WTC11 (cell line): ENCODE results near the gene AGO3. TPM values are rescaled to one million over a fixed set of nuclear protein-coding genes. Genes with fewer than 3 reads are reported as not detected.

Experiments used
- ATAC-seq: fragments of 200-7000 bp; cut with Tn5 transposase; 2 replicates; pipeline ENCODE4 v1.10.0; 2021; ENCODE audit warnings: mild to moderate bottlenecking, moderate library complexity
- CTCF ChIA-PET: fragments of 300-600 bp; sonication (Branson Sonifier 250); formaldehyde crosslinking; loops from one replicate; lab custom pipeline; 2021; ENCODE audit warnings: antibody characterized with exemption; lab: Charles Lee
- POLR2A ChIA-PET: fragments of 350-600 bp; sonication (Branson Sonifier 250); formaldehyde crosslinking; loops from one replicate; lab custom pipeline; 2021; ENCODE audit warnings: antibody characterized with exemption; lab: Charles Lee
- DNase-seq: peaks from one replicate; pipeline ENCODE4 v3.0.0; 2021; ENCODE audit warnings: low spot score
- H3K27ac Mint-ChIP-seq: 2 replicates; pipeline ENCODE4 v1.8.0; 2021; ENCODE audit warnings: mixed read lengths
- H3K27me3 Mint-ChIP-seq: 2 replicates; pipeline ENCODE4 v1.8.0; 2021; ENCODE audit warnings: low read depth, mild to moderate bottlenecking, moderate library complexity, mixed read lengths
- H3K36me3 Mint-ChIP-seq: 2 replicates; pipeline ENCODE4 v1.8.0; 2021; ENCODE audit warnings: mixed read lengths
- H3K4me1 Mint-ChIP-seq: 2 replicates; pipeline ENCODE4 v1.8.0; 2022; ENCODE audit warnings: mixed read lengths
- H3K4me3 Mint-ChIP-seq: 2 replicates; pipeline ENCODE4 v1.8.0; 2021; ENCODE audit warnings: mild to moderate bottlenecking, moderate library complexity, mixed read lengths
- H3K9me3 Mint-ChIP-seq: 2 replicates; pipeline ENCODE4 v1.8.0; 2021; ENCODE audit warnings: mixed read lengths
- ATF1 ChIP-seq: sonication (generic); formaldehyde crosslinking; IDR thresholded peaks from 2 replicates; pipeline ENCODE4 v1.8.1; 2023; ENCODE audit warnings: mild to moderate bottlenecking, moderate library complexity, missing genetic modification reagents
- CBFB ChIP-seq: sonication (generic); formaldehyde crosslinking; IDR thresholded peaks from 2 replicates; pipeline ENCODE4 v1.8.1; 2022; ENCODE audit warnings: mild to moderate bottlenecking, low read depth, missing genetic modification reagents
- CREM ChIP-seq: sonication (generic); formaldehyde crosslinking; IDR thresholded peaks from 2 replicates; pipeline ENCODE4 v1.8.1; 2022; ENCODE audit warnings: mild to moderate bottlenecking, missing genetic modification reagents, moderate library complexity
- EMX1 ChIP-seq: fragments of 250-450 bp; sonication (Bioruptor Pico); IDR thresholded peaks from 2 replicates; pipeline ENCODE4 v1.8.0; 2021; ENCODE audit warnings: mild to moderate bottlenecking
- GRHL2 ChIP-seq: fragments of 250-450 bp; sonication (Bioruptor Pico); IDR thresholded peaks from 2 replicates; pipeline ENCODE4 v1.8.0; 2022; ENCODE audit warnings: mild to moderate bottlenecking, moderate library complexity; ENCODE audit not compliant: insufficient replicate concordance, severe bottlenecking
- ZNF396 ChIP-seq: fragments of 250-450 bp; sonication (Bioruptor Pico); IDR thresholded peaks from 2 replicates; pipeline ENCODE4 v1.8.0; 2021; ENCODE audit warnings: mild to moderate bottlenecking, moderate library complexity, borderline replicate concordance
- total RNA-seq: library from RNA; stranded (reverse); gene quantifications from 3 replicates; pipeline ENCODE4 v1.2.3, GENCODE V29; 2021
- TF ChIP-seq, protein P1 (sequence below): fragments of 250-450 bp; sonication (Bioruptor Pico); IDR thresholded peaks from 2 replicates; pipeline ENCODE4 v1.9.0; 2021; ENCODE audit warnings: mild to moderate bottlenecking
- TF ChIP-seq, protein P2 (sequence below): sonication (generic); formaldehyde crosslinking; IDR thresholded peaks from 2 replicates; pipeline ENCODE4 v1.8.1; 2022; ENCODE audit warnings: missing genetic modification reagents, borderline replicate concordance
- TF ChIP-seq, protein P3 (sequence below): sonication (generic); formaldehyde crosslinking; IDR thresholded peaks from 2 replicates; pipeline ENCODE4 v1.8.1; 2023; ENCODE audit warnings: mild to moderate bottlenecking, missing genetic modification reagents
- TF ChIP-seq, protein P4 (sequence below): fragments of 250-450 bp; sonication (Bioruptor Pico); IDR thresholded peaks from 2 replicates; pipeline ENCODE4 v1.9.0; 2021; ENCODE audit warnings: mild to moderate bottlenecking, borderline replicate concordance
- TF ChIP-seq, protein P5 (sequence below): sonication (generic); formaldehyde crosslinking; IDR thresholded peaks from 2 replicates; pipeline ENCODE4 v1.8.1; 2023; ENCODE audit warnings: mild to moderate bottlenecking, missing genetic modification reagents, borderline replicate concordance

The AGO3 gene
- total RNA-seq, 1 experiment from 2014 or later: 26.8 TPM

DNA sequence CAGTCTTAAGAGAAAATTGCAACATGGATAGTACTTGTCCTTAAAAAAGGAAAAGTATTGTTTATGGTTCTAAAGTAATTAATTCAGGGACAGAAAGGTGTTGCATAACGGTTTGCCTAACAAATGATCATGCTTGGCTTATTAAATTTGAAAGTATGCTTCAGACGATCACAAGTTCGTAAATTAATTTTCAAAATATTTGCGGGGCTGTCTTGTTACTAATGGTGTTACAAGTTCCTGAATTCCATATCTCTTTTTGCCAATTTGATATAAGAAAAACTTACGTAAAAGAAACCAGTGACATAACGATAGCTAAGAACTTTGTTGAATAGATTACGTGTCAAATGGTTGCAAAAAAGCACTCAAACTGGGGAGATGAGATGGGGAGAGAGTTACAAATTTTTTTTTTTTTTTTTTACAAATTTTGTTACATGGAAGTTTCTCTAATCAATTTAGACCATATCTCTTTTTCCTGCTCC, 1.3 kb downstream of the AGO3 start (continued):
- TF ChIP-seq, protein P1, sequence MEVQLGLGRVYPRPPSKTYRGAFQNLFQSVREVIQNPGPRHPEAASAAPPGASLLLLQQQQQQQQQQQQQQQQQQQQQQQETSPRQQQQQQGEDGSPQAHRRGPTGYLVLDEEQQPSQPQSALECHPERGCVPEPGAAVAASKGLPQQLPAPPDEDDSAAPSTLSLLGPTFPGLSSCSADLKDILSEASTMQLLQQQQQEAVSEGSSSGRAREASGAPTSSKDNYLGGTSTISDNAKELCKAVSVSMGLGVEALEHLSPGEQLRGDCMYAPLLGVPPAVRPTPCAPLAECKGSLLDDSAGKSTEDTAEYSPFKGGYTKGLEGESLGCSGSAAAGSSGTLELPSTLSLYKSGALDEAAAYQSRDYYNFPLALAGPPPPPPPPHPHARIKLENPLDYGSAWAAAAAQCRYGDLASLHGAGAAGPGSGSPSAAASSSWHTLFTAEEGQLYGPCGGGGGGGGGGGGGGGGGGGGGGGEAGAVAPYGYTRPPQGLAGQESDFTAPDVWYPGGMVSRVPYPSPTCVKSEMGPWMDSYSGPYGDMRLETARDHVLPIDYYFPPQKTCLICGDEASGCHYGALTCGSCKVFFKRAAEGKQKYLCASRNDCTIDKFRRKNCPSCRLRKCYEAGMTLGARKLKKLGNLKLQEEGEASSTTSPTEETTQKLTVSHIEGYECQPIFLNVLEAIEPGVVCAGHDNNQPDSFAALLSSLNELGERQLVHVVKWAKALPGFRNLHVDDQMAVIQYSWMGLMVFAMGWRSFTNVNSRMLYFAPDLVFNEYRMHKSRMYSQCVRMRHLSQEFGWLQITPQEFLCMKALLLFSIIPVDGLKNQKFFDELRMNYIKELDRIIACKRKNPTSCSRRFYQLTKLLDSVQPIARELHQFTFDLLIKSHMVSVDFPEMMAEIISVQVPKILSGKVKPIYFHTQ (CRISPR knock-in tag): no peak
- TF ChIP-seq CREM (CRISPR knock-in tag): no peak
- TF ChIP-seq, protein P2, sequence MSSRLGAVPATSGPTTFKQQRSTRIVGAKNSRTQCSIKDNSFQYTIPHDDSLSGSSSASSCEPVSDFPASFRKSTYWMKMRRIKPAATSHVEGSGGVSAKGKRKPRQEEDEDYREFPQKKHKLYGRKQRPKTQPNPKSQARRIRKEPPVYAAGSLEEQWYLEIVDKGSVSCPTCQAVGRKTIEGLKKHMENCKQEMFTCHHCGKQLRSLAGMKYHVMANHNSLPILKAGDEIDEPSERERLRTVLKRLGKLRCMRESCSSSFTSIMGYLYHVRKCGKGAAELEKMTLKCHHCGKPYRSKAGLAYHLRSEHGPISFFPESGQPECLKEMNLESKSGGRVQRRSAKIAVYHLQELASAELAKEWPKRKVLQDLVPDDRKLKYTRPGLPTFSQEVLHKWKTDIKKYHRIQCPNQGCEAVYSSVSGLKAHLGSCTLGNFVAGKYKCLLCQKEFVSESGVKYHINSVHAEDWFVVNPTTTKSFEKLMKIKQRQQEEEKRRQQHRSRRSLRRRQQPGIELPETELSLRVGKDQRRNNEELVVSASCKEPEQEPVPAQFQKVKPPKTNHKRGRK (CRISPR knock-in tag): no peak
- TF ChIP-seq, protein P3, sequence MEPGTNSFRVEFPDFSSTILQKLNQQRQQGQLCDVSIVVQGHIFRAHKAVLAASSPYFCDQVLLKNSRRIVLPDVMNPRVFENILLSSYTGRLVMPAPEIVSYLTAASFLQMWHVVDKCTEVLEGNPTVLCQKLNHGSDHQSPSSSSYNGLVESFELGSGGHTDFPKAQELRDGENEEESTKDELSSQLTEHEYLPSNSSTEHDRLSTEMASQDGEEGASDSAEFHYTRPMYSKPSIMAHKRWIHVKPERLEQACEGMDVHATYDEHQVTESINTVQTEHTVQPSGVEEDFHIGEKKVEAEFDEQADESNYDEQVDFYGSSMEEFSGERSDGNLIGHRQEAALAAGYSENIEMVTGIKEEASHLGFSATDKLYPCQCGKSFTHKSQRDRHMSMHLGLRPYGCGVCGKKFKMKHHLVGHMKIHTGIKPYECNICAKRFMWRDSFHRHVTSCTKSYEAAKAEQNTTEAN (CRISPR knock-in tag): no peak

DNA sequence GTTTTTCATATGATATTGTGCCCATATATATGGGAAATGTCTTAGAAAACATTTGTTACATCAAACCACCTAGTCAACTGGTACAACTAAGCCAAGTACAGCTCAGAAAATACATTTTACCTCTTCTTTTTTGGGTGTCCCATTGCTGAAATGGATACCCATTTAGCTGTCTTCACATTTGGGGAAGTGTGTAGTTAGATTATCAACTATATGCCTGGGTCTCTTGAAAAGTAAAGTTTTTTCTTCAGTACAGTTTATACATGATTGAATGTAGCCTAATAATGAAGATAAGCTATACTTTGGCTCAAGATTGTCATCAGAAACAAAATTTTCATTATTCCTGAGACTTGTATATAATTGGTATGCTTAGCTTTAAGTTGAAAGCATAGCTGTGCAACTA, 2.0 kb downstream of the AGO3 start:
- no peaks in the 10 kb centered on the region for H3K27me3 Mint-ChIP-seq
- DNase-seq (no peak), ATAC-seq (no peak)
- peak overlapping the region; percentile 87 for H3K4me3 Mint-ChIP-seq
- H3K27ac Mint-ChIP-seq: no peak overlapping the region
- CTCF ChIA-PET: interaction anchor here (0.6 to 2.2 kb wide), 5 partner anchors 50 to 208 kb away, joined by 3 to 7 read pairs (median 4); partner anchors contain the start of gene AGO1
- H3K4me1 Mint-ChIP-seq: peaks cover 48% of the 10 kb centered on the region
- no peaks in the 10 kb centered on the region; the same call in 1 of the 2 replicates for H3K9me3 Mint-ChIP-seq
- POLR2A ChIA-PET: interaction anchor here (0.6 to 0.7 kb wide), 2 partner anchors 217 to 381 kb away, joined by 5 to 6 read pairs; no protein-coding TSS in a partner anchor
- no peak for TF ChIP-seq ZNF396
- TF ChIP-seq ATF1 (CRISPR knock-in tag): no peak
- TF ChIP-seq, protein P4, sequence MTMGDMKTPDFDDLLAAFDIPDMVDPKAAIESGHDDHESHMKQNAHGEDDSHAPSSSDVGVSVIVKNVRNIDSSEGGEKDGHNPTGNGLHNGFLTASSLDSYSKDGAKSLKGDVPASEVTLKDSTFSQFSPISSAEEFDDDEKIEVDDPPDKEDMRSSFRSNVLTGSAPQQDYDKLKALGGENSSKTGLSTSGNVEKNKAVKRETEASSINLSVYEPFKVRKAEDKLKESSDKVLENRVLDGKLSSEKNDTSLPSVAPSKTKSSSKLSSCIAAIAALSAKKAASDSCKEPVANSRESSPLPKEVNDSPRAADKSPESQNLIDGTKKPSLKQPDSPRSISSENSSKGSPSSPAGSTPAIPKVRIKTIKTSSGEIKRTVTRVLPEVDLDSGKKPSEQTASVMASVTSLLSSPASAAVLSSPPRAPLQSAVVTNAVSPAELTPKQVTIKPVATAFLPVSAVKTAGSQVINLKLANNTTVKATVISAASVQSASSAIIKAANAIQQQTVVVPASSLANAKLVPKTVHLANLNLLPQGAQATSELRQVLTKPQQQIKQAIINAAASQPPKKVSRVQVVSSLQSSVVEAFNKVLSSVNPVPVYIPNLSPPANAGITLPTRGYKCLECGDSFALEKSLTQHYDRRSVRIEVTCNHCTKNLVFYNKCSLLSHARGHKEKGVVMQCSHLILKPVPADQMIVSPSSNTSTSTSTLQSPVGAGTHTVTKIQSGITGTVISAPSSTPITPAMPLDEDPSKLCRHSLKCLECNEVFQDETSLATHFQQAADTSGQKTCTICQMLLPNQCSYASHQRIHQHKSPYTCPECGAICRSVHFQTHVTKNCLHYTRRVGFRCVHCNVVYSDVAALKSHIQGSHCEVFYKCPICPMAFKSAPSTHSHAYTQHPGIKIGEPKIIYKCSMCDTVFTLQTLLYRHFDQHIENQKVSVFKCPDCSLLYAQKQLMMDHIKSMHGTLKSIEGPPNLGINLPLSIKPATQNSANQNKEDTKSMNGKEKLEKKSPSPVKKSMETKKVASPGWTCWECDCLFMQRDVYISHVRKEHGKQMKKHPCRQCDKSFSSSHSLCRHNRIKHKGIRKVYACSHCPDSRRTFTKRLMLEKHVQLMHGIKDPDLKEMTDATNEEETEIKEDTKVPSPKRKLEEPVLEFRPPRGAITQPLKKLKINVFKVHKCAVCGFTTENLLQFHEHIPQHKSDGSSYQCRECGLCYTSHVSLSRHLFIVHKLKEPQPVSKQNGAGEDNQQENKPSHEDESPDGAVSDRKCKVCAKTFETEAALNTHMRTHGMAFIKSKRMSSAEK (CRISPR knock-in tag): no peak
- no peak for TF ChIP-seq GRHL2
- TF ChIP-seq CBFB (CRISPR knock-in tag): no peak
- no peak for TF ChIP-seq EMX1 (CRISPR knock-in tag)
- TF ChIP-seq, protein P5, sequence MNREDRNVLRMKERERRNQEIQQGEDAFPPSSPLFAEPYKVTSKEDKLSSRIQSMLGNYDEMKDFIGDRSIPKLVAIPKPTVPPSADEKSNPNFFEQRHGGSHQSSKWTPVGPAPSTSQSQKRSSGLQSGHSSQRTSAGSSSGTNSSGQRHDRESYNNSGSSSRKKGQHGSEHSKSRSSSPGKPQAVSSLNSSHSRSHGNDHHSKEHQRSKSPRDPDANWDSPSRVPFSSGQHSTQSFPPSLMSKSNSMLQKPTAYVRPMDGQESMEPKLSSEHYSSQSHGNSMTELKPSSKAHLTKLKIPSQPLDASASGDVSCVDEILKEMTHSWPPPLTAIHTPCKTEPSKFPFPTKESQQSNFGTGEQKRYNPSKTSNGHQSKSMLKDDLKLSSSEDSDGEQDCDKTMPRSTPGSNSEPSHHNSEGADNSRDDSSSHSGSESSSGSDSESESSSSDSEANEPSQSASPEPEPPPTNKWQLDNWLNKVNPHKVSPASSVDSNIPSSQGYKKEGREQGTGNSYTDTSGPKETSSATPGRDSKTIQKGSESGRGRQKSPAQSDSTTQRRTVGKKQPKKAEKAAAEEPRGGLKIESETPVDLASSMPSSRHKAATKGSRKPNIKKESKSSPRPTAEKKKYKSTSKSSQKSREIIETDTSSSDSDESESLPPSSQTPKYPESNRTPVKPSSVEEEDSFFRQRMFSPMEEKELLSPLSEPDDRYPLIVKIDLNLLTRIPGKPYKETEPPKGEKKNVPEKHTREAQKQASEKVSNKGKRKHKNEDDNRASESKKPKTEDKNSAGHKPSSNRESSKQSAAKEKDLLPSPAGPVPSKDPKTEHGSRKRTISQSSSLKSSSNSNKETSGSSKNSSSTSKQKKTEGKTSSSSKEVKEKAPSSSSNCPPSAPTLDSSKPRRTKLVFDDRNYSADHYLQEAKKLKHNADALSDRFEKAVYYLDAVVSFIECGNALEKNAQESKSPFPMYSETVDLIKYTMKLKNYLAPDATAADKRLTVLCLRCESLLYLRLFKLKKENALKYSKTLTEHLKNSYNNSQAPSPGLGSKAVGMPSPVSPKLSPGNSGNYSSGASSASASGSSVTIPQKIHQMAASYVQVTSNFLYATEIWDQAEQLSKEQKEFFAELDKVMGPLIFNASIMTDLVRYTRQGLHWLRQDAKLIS (CRISPR knock-in tag): no peak
- H3K36me3 Mint-ChIP-seq: no peaks in the 10 kb centered on the region
